Panc1 (cell line): ENCODE data around the gene ARPP19.

Experiments used
- POLR2AphosphoS5 ChIP-seq: IDR thresholded peaks from 2 replicates; pipeline ENCODE4 v1.6.1; 2012; ENCODE audit warnings: mild to moderate bottlenecking, low read depth, low read length, moderate library complexity
- REST ChIP-seq, 2 experiments: IDR thresholded peaks; 2 replicates each; pipeline ENCODE4 v1.6.1; 2011 to 2012; ENCODE audit warnings: low read depth in 2 of 2, control low read depth in 1 of 2, low read length in 1 of 2, mild to moderate bottlenecking in 1 of 2, moderate library complexity in 1 of 2; ENCODE audit not compliant: insufficient read depth in 1 of 2
- SIN3A ChIP-seq: IDR thresholded peaks from 2 replicates; pipeline ENCODE4 v1.6.1; 2012; ENCODE audit warnings: low read depth, mild to moderate bottlenecking, low read length, moderate library complexity, borderline replicate concordance; ENCODE audit not compliant: insufficient read depth
- TCF7L2 ChIP-seq: IDR thresholded peaks from 2 replicates; pipeline ENCODE4 v1.6.1; 2011; ENCODE audit warnings: mild to moderate bottlenecking, low read depth, low read length, inconsistent platforms
- TF ChIP-seq, protein P1 (sequence below): fragments of 450-650 bp; IDR thresholded peaks from 2 replicates; pipeline ENCODE4 v1.5.1; 2017; ENCODE audit warnings: mild to moderate bottlenecking

GRCh38 chr15:52524223-52525136 lies 44.4 kb downstream of the ARPP19 start:
- TF ChIP-seq, protein P1, sequence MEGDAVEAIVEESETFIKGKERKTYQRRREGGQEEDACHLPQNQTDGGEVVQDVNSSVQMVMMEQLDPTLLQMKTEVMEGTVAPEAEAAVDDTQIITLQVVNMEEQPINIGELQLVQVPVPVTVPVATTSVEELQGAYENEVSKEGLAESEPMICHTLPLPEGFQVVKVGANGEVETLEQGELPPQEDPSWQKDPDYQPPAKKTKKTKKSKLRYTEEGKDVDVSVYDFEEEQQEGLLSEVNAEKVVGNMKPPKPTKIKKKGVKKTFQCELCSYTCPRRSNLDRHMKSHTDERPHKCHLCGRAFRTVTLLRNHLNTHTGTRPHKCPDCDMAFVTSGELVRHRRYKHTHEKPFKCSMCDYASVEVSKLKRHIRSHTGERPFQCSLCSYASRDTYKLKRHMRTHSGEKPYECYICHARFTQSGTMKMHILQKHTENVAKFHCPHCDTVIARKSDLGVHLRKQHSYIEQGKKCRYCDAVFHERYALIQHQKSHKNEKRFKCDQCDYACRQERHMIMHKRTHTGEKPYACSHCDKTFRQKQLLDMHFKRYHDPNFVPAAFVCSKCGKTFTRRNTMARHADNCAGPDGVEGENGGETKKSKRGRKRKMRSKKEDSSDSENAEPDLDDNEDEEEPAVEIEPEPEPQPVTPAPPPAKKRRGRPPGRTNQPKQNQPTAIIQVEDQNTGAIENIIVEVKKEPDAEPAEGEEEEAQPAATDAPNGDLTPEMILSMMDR, result no peak
- TF ChIP-seq POLR2AphosphoS5, result no peak
- no peak for TF ChIP-seq SIN3A
- peak in 1 of 2 experiments; percentile 36; a peak in 1 of 4 replicates for TF ChIP-seq REST (IDR thresholded peaks at IDR 0.05; ENCODE audit: insufficient read depth in 1 of 2, low read depth in 2 of 2, low read length in 1 of 2)
- no peak for TF ChIP-seq TCF7L2
